Activated CD4-positive, CD25-positive, alpha-beta regulatory T cell (primary cell): ENCODE measurements around the gene ABCA2.

ENCODE experiments used
- DNase-seq, 4 experiments: peaks; one replicate each; lab custom pipeline; 2025; lab: John Stamatoyannopoulos, UW

ABCA2 gene, protein sequence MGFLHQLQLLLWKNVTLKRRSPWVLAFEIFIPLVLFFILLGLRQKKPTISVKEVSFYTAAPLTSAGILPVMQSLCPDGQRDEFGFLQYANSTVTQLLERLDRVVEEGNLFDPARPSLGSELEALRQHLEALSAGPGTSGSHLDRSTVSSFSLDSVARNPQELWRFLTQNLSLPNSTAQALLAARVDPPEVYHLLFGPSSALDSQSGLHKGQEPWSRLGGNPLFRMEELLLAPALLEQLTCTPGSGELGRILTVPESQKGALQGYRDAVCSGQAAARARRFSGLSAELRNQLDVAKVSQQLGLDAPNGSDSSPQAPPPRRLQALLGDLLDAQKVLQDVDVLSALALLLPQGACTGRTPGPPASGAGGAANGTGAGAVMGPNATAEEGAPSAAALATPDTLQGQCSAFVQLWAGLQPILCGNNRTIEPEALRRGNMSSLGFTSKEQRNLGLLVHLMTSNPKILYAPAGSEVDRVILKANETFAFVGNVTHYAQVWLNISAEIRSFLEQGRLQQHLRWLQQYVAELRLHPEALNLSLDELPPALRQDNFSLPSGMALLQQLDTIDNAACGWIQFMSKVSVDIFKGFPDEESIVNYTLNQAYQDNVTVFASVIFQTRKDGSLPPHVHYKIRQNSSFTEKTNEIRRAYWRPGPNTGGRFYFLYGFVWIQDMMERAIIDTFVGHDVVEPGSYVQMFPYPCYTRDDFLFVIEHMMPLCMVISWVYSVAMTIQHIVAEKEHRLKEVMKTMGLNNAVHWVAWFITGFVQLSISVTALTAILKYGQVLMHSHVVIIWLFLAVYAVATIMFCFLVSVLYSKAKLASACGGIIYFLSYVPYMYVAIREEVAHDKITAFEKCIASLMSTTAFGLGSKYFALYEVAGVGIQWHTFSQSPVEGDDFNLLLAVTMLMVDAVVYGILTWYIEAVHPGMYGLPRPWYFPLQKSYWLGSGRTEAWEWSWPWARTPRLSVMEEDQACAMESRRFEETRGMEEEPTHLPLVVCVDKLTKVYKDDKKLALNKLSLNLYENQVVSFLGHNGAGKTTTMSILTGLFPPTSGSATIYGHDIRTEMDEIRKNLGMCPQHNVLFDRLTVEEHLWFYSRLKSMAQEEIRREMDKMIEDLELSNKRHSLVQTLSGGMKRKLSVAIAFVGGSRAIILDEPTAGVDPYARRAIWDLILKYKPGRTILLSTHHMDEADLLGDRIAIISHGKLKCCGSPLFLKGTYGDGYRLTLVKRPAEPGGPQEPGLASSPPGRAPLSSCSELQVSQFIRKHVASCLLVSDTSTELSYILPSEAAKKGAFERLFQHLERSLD (N-terminal part only)

GRCh38 chr9:137027369-137028262 lies at the start of gene ABCA2:
TSS of gene ABCA2 (minus strand) at chr9:137028237. CDS start at chr9:137028140, 97 bp downstream.
- DNase-seq = no peak

DNA sequence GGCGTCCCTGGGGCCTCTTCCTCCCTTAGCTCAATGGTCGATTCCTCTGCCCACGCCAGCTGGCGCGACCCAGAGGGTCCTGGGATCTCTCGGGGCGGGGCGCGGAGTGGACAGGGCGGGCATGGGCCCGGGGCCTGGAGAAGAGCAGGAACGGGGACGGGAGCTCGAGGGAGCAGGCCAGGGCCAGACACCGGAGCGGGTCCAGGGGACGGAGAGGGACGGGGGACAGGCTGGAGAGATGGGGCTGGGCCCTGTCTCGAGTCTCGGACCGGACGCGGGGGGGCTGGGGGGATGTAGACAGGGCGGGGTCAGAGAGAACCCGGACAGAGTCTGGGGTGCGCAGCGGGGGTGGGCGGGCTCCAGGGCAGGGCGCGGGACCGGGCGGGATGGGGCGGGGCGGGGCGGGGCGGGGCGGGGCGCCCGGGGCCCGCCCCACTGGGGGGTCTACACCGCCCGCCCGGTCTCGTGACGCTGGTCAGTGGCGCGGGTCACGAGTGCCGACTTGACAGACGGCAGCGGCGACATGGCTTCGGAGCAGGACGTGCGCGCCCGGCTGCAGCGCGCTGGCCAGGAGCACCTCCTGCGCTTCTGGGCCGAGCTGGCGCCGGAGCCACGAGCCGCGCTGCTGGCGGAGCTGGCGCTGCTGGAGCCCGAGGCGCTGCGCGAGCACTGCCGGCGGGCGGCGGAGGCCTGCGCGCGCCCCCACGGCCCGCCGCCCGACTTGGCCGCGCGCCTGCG lies 49.1 kb upstream of the ABCA2 start, which contains the start of gene UAP1L1:
TSS of gene UAP1L1 (plus strand) at position 508 of the 738 bp plus-strand sequence. CDS start at position 524, 16 bp downstream.
- DNase-seq = no peak

GRCh38 chr9:137076636-137077009 lies 48.6 kb upstream of the ABCA2 start:
- no peak for DNase-seq

GRCh38 chr9:137075275-137075775 lies 47.3 kb upstream of the ABCA2 start:
- no peak for DNase-seq

- no peak for DNase-seq
These were observed 46.7 kb upstream of the ABCA2 start for GRCh38 chr9:137074657-137075274.

DNA sequence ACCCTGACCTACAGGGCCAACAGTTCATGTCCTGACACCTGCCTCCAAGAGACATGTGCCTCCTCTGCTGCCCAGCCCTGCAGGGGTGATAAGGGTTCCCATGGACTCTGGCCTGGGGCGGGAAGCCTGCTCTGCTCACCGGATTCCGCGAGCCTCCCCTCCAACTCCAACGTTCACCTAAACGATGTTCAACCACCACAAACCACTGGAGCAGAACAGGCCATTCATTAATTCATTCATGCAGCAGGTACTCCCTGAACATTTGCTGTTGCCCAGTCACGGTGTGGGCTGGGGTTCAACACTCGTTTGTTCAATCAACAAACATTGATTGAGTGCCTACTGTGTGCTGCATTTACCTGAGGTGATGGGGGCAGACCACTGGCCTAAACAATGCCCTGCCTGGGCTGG lies 46.0 kb upstream of the ABCA2 start:
- no peak for DNase-seq

GRCh38 chr9:137071282-137071681 lies 43.2 kb upstream of the ABCA2 start:
- DNase-seq = no peak

- no peak for DNase-seq
These were observed 42.9 kb upstream of the ABCA2 start for GRCh38 chr9:137070906-137071275.

DNA sequence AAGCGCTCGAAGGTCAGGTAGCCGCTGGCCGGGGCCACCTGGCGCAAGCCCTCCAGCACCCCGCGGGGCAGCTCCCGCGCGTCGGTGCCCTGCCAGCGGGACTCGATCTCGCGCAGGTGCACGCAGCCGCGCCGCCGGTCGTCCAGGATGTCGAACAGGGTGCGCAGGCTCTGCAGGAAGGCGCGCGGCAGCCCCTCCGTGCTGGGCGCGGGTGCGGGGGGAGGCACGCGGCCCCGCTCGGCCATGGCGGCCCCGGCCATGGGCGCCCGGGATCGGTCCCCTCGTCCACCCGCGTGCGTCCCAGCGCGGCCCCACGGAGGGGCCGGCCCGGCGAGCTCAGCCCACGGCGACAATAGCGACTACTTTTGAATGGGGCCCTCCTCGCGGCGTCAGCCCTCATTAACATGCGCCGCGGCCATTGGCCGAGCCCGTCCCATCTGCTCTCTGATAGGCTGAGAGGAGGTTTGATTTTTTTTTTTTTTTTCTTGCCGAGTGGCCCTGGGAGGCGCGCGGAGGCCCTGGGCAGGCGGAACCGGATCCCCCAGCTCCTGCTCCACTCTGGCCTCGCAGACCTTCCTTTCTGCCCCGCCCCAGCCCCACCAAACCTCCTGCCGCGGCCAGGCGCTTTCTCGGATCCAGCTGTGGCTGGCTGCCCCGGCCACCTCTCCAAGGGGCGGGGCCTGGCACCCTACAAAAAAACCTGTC lies 42.3 kb upstream of the ABCA2 start, which contains the start of gene SAPCD2:
TSS of gene SAPCD2 (minus strand) at position 357 of the 705 bp plus-strand sequence. CDS start at position 260, 97 bp downstream.
- DNase-seq = peak; percentile 54 to 66 (median 64)

- no peak for DNase-seq
These were observed 41.6 kb upstream of the ABCA2 start for GRCh38 chr9:137069508-137070091.

DNA sequence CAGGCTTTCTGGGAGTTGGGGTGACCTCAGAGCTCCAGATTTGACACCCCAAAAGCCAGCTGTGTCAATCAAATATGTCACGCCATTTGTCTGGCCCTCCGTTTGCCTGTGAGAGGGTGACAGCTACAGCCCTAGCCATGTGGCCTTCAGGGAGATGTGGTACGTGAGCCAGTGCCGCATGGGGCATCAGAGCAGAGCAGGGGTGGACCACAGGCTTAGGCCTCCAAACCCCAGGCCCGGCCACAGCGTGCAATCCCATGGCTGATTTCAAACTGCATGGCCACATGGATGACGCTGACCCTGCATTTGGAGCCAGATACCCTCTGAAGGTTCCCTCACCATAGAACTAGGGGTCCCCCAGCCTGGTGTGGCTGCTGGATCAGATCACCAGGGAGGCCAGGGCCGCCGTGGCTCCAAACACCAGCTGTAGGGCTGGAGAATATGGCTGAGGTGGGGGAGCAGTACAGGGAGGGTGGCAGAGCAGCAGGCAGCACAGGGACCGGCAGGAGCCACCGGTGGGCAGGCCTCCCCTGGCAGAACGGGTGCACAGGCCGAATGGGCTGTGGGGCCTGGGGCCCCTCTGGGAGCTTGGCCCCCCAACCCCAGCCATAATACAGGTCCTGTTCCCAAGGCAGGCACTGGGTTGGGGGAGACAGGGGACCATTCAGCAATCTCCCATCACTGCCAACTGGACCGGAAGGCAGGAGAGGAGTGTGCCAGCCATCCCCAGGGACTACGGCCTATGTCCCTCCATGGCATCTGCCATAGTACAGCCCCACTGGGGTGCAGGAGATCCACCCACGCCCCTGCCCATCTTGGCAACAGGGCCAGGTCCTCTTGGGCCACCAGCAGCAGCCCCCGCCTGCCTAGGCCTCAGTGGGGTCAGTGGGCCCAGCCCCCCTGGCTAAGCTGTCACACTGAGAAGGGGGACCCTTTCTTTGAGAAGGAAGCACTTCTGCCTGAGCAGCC lies 40.8 kb upstream of the ABCA2 start:
- no peak for DNase-seq

DNA sequence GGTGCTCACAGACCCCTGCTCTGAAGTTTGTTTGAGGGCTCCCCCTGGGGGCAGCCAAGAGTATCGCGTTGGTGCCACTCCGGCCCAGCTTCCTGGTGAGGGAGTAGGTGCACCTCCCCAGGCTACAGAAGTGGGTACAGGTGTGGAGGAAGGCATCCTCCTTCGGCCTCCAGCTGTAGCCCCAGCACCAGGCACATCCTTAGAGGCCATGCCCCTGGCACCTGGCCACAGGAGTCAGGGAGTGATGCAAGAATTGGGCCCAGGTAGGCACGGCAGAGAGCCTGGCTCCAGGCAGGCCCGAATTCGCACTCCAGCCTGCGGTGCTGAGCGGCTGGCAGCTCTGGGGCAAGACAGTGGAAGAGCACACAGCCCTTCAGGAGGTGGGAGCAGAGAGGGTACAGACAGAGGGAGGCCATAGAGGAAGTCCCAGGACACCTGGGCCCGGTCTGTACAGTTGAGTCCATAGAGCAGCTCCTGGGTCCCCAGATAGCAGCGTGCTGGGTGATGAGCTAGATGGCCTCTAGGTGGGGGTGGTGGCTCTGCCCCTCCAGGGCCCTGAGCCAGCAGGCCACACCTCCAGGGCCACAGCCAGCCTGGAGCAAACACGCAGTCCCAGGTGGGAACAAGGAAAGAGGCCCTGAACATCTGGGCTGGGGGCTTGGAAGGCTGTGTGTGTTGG lies 40.0 kb upstream of the ABCA2 start:
- peak; percentile 67 to 76 (median 74) for DNase-seq

DNA sequence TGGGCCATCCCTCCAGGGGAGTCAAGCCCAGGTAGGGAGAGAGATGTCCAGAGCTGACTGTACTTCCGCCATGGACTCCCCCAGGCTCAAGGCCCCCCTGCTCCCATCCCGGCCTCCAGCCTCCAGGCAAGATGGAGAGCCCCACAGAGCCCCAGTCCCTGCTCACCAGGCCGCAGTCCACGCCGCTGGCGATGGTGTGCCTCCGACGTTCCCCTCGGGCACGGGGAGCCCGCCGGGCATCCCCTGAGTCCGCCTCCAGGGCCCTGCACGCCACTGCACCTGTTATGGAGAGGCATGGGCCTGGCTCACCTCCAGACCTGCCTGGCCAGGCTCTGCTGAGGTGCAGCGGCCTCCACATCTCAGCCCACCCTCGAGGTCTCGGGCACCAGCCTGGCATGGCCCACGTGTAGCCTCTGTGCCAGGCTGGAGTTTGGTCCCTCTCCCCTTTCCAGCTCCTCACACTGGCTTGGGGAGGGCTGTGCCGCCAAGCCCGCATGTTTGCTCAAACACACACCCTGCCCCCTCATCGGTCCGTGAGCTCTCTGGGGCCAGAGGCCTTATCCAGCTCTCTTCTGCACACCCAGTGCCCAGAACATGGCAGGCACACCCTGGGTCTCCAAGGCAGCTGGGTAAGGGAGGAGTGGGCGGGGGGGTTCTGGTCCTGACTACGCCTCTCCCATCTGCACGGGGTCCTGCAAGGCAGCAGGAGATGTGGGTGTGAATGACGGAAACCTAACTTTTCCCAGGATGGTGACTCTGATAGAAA lies 38.2 kb upstream of the ABCA2 start:
- DNase-seq = no peak

DNA sequence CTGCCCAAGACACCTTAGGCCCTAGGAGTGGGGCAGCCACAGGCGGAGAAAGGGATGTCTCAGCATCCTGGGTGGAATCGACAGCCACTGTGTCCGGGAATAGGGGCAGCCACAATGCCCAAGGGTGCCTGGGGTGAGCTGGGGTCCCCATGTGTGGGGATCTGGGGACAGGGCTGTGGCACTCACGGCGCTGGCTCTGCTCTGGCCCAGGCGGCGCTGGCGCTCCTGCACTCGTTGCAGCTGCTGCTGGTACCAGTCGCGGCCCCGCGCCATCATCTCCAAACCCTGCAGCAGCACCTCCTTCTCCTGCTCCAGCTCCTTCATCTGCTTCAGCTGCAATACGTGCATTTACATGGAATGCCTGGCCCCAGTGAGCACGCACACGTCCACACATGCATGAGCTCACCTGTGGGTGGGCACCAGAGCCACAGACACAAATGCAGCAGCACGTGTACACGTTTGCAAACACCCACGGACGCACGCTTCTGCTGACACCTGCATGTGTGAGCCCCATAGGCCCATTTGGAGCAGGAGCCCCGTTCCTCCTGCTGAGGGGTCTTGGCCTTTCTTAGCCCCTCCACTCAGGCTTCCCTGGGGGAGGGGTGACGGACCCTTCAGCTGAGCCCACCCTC lies 37.4 kb upstream of the ABCA2 start:
- no peak for DNase-seq

- DNase-seq = no peak
These were observed 36.8 kb upstream of the ABCA2 start for GRCh38 chr9:137064880-137065164.
